IMR-90 (cell line): ENCODE measurements around the gene PEX14. TPM values are rescaled to one million over a fixed set of nuclear protein-coding genes. Genes with fewer than 3 reads are reported as not detected.

Source experiments
- ATAC-seq: fragments of 200-7000 bp; cut with Tn5 transposase; 2 replicates; pipeline ENCODE4 v1.9.1; 2020; ENCODE audit warnings: low read depth, mild to moderate bottlenecking, moderate library complexity
- BruUV-seq: library from RNA; stranded (reverse); fragments of 400-500 nt; replicated peaks from 2 replicates; lab custom pipeline; 2021; lab: Mats Ljungman, UMichigan
- CTCF ChIA-PET: fragments of 300-600 bp; formaldehyde crosslinking; extraction: SDS; loops from one replicate; lab custom pipeline; 2021; ENCODE audit warnings: antibody characterized with exemption; lab: Yijun Ruan, JAX
- POLR2A ChIA-PET: fragments of 300-600 bp; sonication (Branson Sonifier 250); formaldehyde crosslinking; loops from one replicate; lab custom pipeline; 2022; ENCODE audit warnings: antibody characterized with exemption; ENCODE audit not compliant: unreplicated experiment; lab: Charles Lee
- DNase-seq: peaks from one replicate; pipeline ENCODE4 v3.0.0; 2013
- H2AFZ ChIP-seq: replicated peaks from 2 replicates; pipeline ENCODE3; 2013; ENCODE audit warnings: low read length, mild to moderate bottlenecking; ENCODE audit not compliant: poor library complexity
- H2AK5ac ChIP-seq: 2 replicates; pipeline ENCODE4 v1.6.1; 2013; ENCODE audit warnings: low read depth, low read length, inconsistent platforms
- H2AK9ac ChIP-seq: replicated peaks from 2 replicates; pipeline ENCODE3; 2013; ENCODE audit warnings: mild to moderate bottlenecking, low read depth, low read length, moderate library complexity; ENCODE audit not compliant: poor library complexity
- H2BK120ac ChIP-seq: 2 replicates; pipeline ENCODE4 v1.6.1; 2013; ENCODE audit warnings: low read depth, low read length, inconsistent platforms
- H2BK15ac ChIP-seq: 3 replicates; pipeline ENCODE4 v1.6.1; 2013; ENCODE audit warnings: low read depth, low read length, inconsistent platforms
- H2BK20ac ChIP-seq: 2 replicates; pipeline ENCODE4 v1.6.1; 2013; ENCODE audit warnings: low read depth, mild to moderate bottlenecking, inconsistent platforms, low read length, moderate library complexity
- H2BK5ac ChIP-seq: 2 replicates; pipeline ENCODE4 v1.6.1; 2013; ENCODE audit warnings: mild to moderate bottlenecking, low read depth, low read length, inconsistent platforms; ENCODE audit not compliant: poor library complexity, severe bottlenecking
- H3K14ac ChIP-seq: replicated peaks from 2 replicates; pipeline ENCODE4 v1.6.1; 2013; ENCODE audit warnings: low read depth, low read length, inconsistent platforms
- H3K18ac ChIP-seq: 2 replicates; pipeline ENCODE4 v1.6.1; 2013; ENCODE audit warnings: low read depth, low read length, control low read depth
- H3K23ac ChIP-seq: 2 replicates; pipeline ENCODE4 v1.6.1; 2013; ENCODE audit warnings: low read depth, low read length, inconsistent platforms
- H3K27ac ChIP-seq: 2 replicates; pipeline ENCODE4 v1.5.1; 2013; ENCODE audit warnings: mild to moderate bottlenecking, control low read depth, low read length; ENCODE audit not compliant: insufficient read depth
- H3K27me3 ChIP-seq: 2 replicates; pipeline ENCODE4 v1.6.1; 2013; ENCODE audit warnings: low read length; ENCODE audit not compliant: control insufficient read depth, insufficient read depth
- H3K36me3 ChIP-seq: 2 replicates; pipeline ENCODE4 v1.6.1; 2013; ENCODE audit warnings: low read length, mixed read lengths; ENCODE audit not compliant: control insufficient read depth, insufficient read depth
- H3K4ac ChIP-seq: 2 replicates; pipeline ENCODE4 v1.6.1; 2013; ENCODE audit warnings: low read depth, low read length, inconsistent platforms
- H3K4me1 ChIP-seq: 2 replicates; pipeline ENCODE4 v1.6.1; 2013; ENCODE audit warnings: low read length, mixed read lengths; ENCODE audit not compliant: control insufficient read depth, insufficient read depth
- H3K4me2 ChIP-seq: 2 replicates; pipeline ENCODE4 v1.6.1; 2013; ENCODE audit warnings: low read depth, mild to moderate bottlenecking, control low read depth, low read length, moderate library complexity
- H3K4me3 ChIP-seq: 2 replicates; pipeline ENCODE4 v1.5.1; 2013; ENCODE audit warnings: low read depth, mild to moderate bottlenecking, control low read depth, low read length, moderate library complexity; ENCODE audit not compliant: insufficient read depth
- H3K56ac ChIP-seq: 2 replicates; pipeline ENCODE4 v1.6.1; 2013; ENCODE audit warnings: low read length, inconsistent platforms; ENCODE audit not compliant: insufficient read depth; ENCODE audit errors: extremely low read depth
- H3K79me1 ChIP-seq, 2 experiments: 2 replicates each; pipeline ENCODE4 v1.6.1; 2013; ENCODE audit warnings: low read length in 2 of 2, inconsistent platforms in 1 of 2, low read depth in 1 of 2
- H3K9ac ChIP-seq: 2 replicates; pipeline ENCODE4 v1.6.1; 2013; ENCODE audit warnings: low read depth, low read length, control low read depth
- H3K9me1 ChIP-seq: 2 replicates; pipeline ENCODE4 v1.6.1; 2013; ENCODE audit warnings: low read length, inconsistent platforms; ENCODE audit not compliant: insufficient read depth
- H3K9me3 ChIP-seq: 2 replicates; pipeline ENCODE4 v1.6.1; 2013; ENCODE audit warnings: low read length; ENCODE audit not compliant: control insufficient read depth, insufficient read depth
- H4K20me1 ChIP-seq: 2 replicates; pipeline ENCODE4 v1.6.1; 2013; ENCODE audit warnings: low read length, inconsistent platforms; ENCODE audit not compliant: insufficient read depth
- H4K5ac ChIP-seq: 2 replicates; pipeline ENCODE4 v1.6.1; 2013; ENCODE audit warnings: mild to moderate bottlenecking, low read depth, low read length, control low read depth
- H4K8ac ChIP-seq, 2 experiments: 2 replicates each; pipeline ENCODE4 v1.6.1; 2013; ENCODE audit warnings: low read depth in 2 of 2, low read length in 2 of 2, control low read depth in 1 of 2, inconsistent platforms in 1 of 2
- H4K91ac ChIP-seq: 2 replicates; pipeline ENCODE4 v1.6.1; 2013; ENCODE audit warnings: low read depth, low read length, inconsistent platforms; ENCODE audit not compliant: insufficient read depth
- BHLHE40 ChIP-seq: fragments of 150-350 bp; IDR thresholded peaks from 2 replicates; pipeline ENCODE4 v1.6.1; 2016; ENCODE audit warnings: mild to moderate bottlenecking, low read depth, low read length
- MAFK ChIP-seq: IDR thresholded peaks from 2 replicates; pipeline ENCODE4 v1.6.1; 2012; ENCODE audit warnings: low read depth, low read length, improper control_type of control experiment
- RAD21 ChIP-seq: IDR thresholded peaks from 2 replicates; pipeline ENCODE4 v1.6.1; 2012; ENCODE audit warnings: low read length, improper control_type of control experiment
- RFX5 ChIP-seq: IDR thresholded peaks from 2 replicates; pipeline ENCODE4 v1.8.0; 2012; ENCODE audit warnings: low read depth, mild to moderate bottlenecking, low read length, moderate library complexity
- SMC3 ChIP-seq: fragments of 150-350 bp; IDR thresholded peaks from 2 replicates; pipeline ENCODE4 v1.6.1; 2016; ENCODE audit warnings: low read depth, mild to moderate bottlenecking, antibody characterized with exemption, low read length, moderate library complexity
- WGBS, 2 experiments: methylation state at CpG; one replicate each; pipeline versions ENCODE4 v1.1.5 to v1.1.7; 2013; ENCODE audit warnings: missing lambda C conversion rate in 2 of 2; ENCODE audit not compliant: insufficient read length in 1 of 2; ENCODE audit errors: extremely low coverage in 2 of 2; 5-methylcytosine and 5-hydroxymethylcytosine counted together
- dilution Hi-C: fragments of 300-500 bp; cut with HindIII; formaldehyde crosslinking; loops from one replicate; pipeline ENCODE4 v1.14.3; 2018; ENCODE audit warnings: low sequenced_read_pairs; ENCODE audit not compliant: unreplicated experiment
- in situ Hi-C: fragments of 300-500 bp; cut with MboI; formaldehyde crosslinking; loops from 3 replicates; pipeline ENCODE4 v1.14.3; 2019; ENCODE audit warnings: low sequenced_read_pairs, inconsistent platforms, mixed read lengths
- intact Hi-C: fragments of 100-400 bp; cut with micrococcal nuclease; formaldehyde crosslinking; loops from 2 replicates; pipeline ENCODE4 v1.10.0; 2022
- polyA plus RNA-seq, 3 experiments: library from polyadenylated mRNA; depleted of rRNA; stranded (reverse); fragments of >200 nt; gene quantifications; 2 replicates each; pipeline ENCODE4 v1.2.3, GENCODE V29; 2012; ENCODE audit warnings: low replicate concordance in 1 of 3
- total RNA-seq: library from RNA; depleted of rRNA; stranded (reverse); fragments of >200 nt; gene quantifications from 2 replicates; pipeline ENCODE4 v1.2.3, GENCODE V29; 2012

Gene PEX14
- total and polyA plus RNA-seq, 2 of the 4 experiments (the other 2 are of a cell fraction) = 9.5 to 22.5 TPM

- ATAC-seq (no peak), DNase-seq (no peak)
- Histone ChIP-seq H2BK20ac (no peak overlapping the region), H3K14ac (no peak overlapping the region), H4K8ac (no peak overlapping the region), H4K91ac (no peak overlapping the region), H3K9me1 (no peaks in the 10 kb centered on the region), H2BK120ac (no peak overlapping the region), H3K79me1 (peaks cover 5 to 16% of the 10 kb centered on the region in 2 experiments; a peak in 2 of 4 replicates), H3K9me3 (no peaks in the 10 kb centered on the region), H4K20me1 (peaks cover 4% of the 10 kb centered on the region; the same call in 1 of the 2 replicates), H3K36me3 (no peaks in the 10 kb centered on the region), H3K27me3 (no peaks in the 10 kb centered on the region), H3K27ac (no peak overlapping the region), H2AFZ (no peak overlapping the region), H3K18ac (no peak overlapping the region), H3K4me2 (no peak overlapping the region), H3K4me1 (peaks cover 5% of the 10 kb centered on the region; the same call in 1 of the 2 replicates), H3K9ac (no peak overlapping the region), H2AK9ac (no peak overlapping the region), H2BK5ac (no peak overlapping the region), H3K56ac (no peak overlapping the region), H3K4ac (no peak overlapping the region), H3K23ac (no peak overlapping the region), H2AK5ac (no peak overlapping the region), H2BK15ac (no peak overlapping the region), H3K4me3 (no peak overlapping the region), H4K5ac (no peak overlapping the region)
- intact Hi-C loops = no loop called here
- dilution Hi-C loops = no loop called here
- 80% methylated on average over 2 of the region's 5 CpGs; no CpG with 5 or more reads in 1 of the 2 experiments for WGBS, 2 experiments
- in situ Hi-C loops = no loop called here
- POLR2A ChIA-PET = no interaction called here
- CTCF ChIA-PET = no interaction called here
- no peak for TF ChIP-seq MAFK
- no peak for TF ChIP-seq BHLHE40
- no peak for TF ChIP-seq RAD21
- TF ChIP-seq SMC3 = no peak
- TF ChIP-seq RFX5 = no peak
- no TSS peak for BruUV-seq
Measured at GRCh38 chr1:10588640-10589039, 113.9 kb downstream of the PEX14 start.
